ENCODE measurements around the gene RNF186.

The RNF186 gene

GRCh38 chr1:19769211-19769932, 45.7 kb downstream of the RNF186 start:
- TF ChIP-seq MAX (IDR thresholded peaks at IDR 0.05; ENCODE audit: low read depth, low read length) (no peak), CTCF (IDR thresholded peaks at IDR 0.05; ENCODE audit: low read depth, low read length) (no peak), POLR2A (IDR thresholded peaks at IDR 0.05; ENCODE audit: extremely low read depth, insufficient read length) (no peak), MYC (IDR thresholded peaks at IDR 0.05; ENCODE audit: low read depth, low read length) (no peak)
- no peak for DNase-seq (ENCODE audit: low read depth)
- no peak overlapping the region for H3K4me3 ChIP-seq (ENCODE audit: low read depth, low read length)

- TF ChIP-seq MAX (IDR thresholded peaks at IDR 0.05; ENCODE audit: low read depth, low read length): no peak
- TF ChIP-seq POLR2A (IDR thresholded peaks at IDR 0.05; ENCODE audit: extremely low read depth, insufficient read length): no peak
- no peak for TF ChIP-seq MYC (IDR thresholded peaks at IDR 0.05; ENCODE audit: low read depth, low read length)
- TF ChIP-seq CTCF (IDR thresholded peaks at IDR 0.05; ENCODE audit: low read depth, low read length): no peak
- H3K4me3 ChIP-seq (ENCODE audit: low read depth, low read length): no peak overlapping the region
- no peak for DNase-seq (ENCODE audit: low read depth)
Measured at GRCh38 chr1:19768353-19769210, 46.5 kb downstream of the RNF186 start.

DNA sequence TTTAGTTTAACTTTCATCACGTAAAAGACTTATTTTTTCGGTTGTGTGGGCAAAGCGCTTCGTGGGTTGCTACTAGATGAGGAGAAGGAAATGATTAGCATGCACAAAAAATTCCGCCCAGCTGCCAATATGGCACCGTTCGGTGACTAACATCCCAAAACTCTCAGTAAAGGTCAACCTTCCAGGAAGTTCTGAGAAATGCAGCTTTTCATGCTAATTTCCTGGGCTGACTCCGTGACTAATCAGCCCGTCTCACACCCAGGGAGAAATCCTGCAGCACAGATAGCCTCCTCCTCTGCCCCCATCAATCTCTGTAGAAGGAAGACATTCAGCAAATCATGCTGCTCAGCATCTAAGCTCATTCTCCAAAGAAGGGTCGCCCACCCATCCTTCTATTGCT, 49.5 kb downstream of the RNF186 start:
- TF ChIP-seq MAX (IDR thresholded peaks at IDR 0.05; ENCODE audit: low read depth, low read length): no peak
- no peak for TF ChIP-seq MYC (IDR thresholded peaks at IDR 0.05; ENCODE audit: low read depth, low read length)
- TF ChIP-seq POLR2A (IDR thresholded peaks at IDR 0.05; ENCODE audit: extremely low read depth, insufficient read length): no peak
- TF ChIP-seq CTCF (IDR thresholded peaks at IDR 0.05; ENCODE audit: low read depth, low read length): no peak
- no peak for DNase-seq (ENCODE audit: low read depth)

GRCh38 chr1:19764848-19765247, 50.2 kb downstream of the RNF186 start:
- H3K4me3 ChIP-seq (ENCODE audit: low read depth, low read length): no peak overlapping the region
- TF ChIP-seq MYC (IDR thresholded peaks at IDR 0.05; ENCODE audit: low read depth, low read length) (no peak), CTCF (IDR thresholded peaks at IDR 0.05; ENCODE audit: low read depth, low read length) (no peak), POLR2A (IDR thresholded peaks at IDR 0.05; ENCODE audit: extremely low read depth, insufficient read length) (no peak), MAX (IDR thresholded peaks at IDR 0.05; ENCODE audit: low read depth, low read length) (no peak)
- DNase-seq (ENCODE audit: low read depth): no peak

More for the DNA sequence above, 49.5 kb downstream of the RNF186 start:
- no peak overlapping the region for H3K4me3 ChIP-seq (ENCODE audit: low read depth, low read length)
